Head of caudate nucleus (tissue), 42 donors: ENCODE data around the gene CXCR3.
"Not testable (repeated sequence)": the region's sequence is repeated elsewhere in the genome, so short reads cannot be mapped to it uniquely, and the experiment has no call there.

Source experiments
- DNase-seq, 42 donors: peaks; one replicate each; pipeline versions ENCODE4 v3.0.0 to v3.0.0-alpha.2; 2020 to 2021; ENCODE audit warnings: mixed read lengths in 7 of 42
- intact Hi-C: fragments of 100-400 bp; cut with DNase I; formaldehyde crosslinking; loops from one replicate; pipeline ENCODE4 v1.15.0; 2022

CXCR3 gene

DNA sequence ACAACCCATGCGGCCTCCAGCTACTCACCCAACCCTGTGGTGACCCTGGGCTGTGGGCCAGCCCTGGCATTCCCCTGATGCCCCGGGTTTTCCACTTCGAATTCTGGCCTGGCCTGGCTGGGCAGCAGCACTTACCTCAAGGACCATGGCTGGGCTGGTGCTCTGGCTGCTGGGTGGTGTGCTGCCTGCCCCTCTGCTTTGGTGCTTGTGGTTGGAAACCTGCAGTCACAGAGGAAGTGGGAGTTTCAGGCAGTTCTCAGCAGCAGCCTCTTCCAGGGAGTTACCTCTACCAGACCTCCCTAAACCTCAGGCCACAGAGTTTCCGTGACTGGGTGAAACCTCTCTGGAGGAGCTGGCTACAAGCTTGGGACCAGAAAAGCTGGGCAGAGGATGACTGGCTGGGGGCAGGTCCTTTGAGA, at the start of gene CXCR3:
TSS of gene CXCR3 (minus strand) at position 209 of the 419 bp plus-strand sequence. CDS start at position 147, 62 bp downstream.
- intact Hi-C loops = no loop called here

DNA sequence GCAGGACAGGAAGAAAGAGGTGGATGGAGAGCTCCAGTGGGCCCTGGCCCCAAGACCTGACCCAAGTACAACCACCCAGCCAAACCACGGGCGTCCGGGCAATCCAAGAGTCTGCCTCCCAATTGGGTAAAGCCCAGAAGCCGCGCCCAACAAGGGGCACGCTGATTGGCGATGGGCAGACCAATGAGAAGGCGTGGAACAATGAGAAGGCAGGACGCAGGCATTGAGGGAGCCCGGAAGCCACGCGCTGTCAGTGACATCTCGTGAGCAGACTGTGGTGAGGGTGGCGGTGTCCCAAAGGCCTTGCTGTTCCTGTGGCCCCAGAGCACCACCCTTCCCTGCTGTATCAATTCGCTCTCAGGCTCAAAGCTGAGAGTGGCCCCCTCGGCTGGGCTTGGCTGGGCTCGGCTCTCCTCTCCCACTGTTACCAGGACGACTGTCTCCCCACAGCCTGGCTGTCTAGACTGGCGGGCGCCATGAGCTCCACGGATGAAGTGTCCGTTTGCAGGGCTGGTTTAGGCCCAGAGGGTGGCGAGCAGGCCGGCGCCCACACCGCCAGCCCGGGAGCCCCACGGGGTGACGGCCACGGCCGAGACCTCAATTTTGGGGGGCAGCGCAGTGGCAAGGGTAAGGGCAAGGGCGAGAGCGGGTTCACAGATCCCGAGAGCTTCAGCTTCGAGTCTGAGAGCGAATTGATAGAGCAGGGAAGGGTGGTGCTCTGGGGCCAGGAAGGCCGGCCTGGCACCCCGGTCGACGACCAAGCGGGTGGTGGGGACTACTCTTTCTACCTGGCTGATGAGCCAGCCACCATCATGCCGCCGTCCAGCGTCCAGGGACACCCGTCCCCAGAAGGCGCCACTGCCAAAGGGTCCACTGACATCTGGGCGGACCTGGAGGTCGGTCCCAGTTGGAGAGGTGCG, 49.3 kb upstream of the CXCR3 start, which contains the start of gene LOC101059915:
TSS of gene LOC101059915 (plus strand) at position 219 of the 920 bp plus-strand sequence.
- intact Hi-C loops = no loop called here
- DNase-seq = no peak

More for the DNA sequence above, at the start of gene CXCR3:
- no peak for DNase-seq

- intact Hi-C loops = no loop called here
- DNase-seq = no peak
Observed at GRCh38 chrX:71666240-71667223, 48.2 kb upstream of the CXCR3 start.

DNA sequence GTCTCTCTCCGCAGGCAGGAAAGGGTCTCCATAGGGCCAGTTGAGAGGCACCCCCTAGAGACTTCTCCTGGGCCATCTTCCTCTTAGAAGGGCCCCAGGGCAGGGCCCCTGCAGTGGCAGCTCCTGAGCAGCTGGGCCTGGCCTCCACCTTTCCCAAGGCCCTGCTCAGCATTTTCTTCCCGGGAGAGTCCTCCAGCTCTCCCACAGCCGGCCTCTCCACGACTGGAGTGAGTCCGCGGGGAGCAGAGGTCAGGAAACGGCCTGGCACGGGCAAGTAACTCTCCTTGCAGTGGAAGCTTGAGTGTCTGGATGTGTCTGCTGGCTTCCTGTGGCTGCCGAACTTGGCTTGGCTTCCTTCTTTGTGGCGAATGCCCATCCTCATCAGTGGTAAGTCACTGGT, 47.4 kb upstream of the CXCR3 start:
- no peak for DNase-seq
- intact Hi-C loops = no loop called here

GRCh38 chrX:71664889-71665491, 46.7 kb upstream of the CXCR3 start:
- no peak for DNase-seq
- intact Hi-C loops = no loop called here

GRCh38 chrX:71664202-71664601, 45.9 kb upstream of the CXCR3 start:
- peak in 6 of 42 donors; percentile 3 to 28 (median 14) for DNase-seq
- intact Hi-C loops = not testable (repeated sequence)

DNA sequence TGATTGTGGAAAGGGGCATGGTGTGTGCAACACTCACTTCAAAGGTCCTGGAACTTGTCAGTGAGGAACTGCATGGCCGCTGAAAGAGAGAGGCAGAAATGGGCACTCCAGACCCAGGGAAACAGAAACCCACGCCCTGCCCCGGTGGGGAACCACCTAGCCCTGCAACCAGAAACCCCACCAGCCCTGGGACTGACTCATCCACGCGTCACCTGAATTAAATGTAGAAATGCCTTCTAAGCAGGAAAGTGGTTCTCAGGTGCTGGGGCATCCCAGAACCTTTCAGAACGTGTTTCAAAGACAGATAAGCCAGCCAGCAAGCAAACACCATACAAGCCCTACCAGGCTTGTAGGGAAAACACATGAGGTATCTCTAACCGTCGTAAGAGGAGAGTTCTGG, 44.9 kb upstream of the CXCR3 start:
- DNase-seq, intact Hi-C loops: not testable (repeated sequence)

DNA sequence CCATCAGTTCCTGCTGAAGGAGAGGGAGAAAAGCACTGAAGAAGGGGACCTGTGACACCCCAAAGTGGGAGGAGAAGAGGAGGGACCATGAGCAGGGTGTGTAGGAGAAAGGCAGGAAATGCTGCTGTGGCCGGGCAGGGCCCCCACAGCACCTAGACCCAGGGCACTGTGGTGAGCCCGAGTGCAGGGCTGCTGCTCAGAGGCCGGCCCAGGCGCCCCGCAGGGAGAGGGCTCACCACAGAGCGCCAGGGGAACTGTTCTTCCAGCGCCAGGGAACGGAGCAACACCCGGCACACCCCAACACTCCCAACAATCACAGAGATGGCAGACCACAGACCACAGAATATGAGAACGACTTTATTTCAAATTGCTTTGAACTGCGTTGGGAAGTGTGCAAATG, 44.3 kb upstream of the CXCR3 start:
- DNase-seq, intact Hi-C loops: not testable (repeated sequence)

GRCh38 chrX:71661919-71662318, 43.6 kb upstream of the CXCR3 start:
- intact Hi-C loops = no loop called here
- no peak for DNase-seq

DNA sequence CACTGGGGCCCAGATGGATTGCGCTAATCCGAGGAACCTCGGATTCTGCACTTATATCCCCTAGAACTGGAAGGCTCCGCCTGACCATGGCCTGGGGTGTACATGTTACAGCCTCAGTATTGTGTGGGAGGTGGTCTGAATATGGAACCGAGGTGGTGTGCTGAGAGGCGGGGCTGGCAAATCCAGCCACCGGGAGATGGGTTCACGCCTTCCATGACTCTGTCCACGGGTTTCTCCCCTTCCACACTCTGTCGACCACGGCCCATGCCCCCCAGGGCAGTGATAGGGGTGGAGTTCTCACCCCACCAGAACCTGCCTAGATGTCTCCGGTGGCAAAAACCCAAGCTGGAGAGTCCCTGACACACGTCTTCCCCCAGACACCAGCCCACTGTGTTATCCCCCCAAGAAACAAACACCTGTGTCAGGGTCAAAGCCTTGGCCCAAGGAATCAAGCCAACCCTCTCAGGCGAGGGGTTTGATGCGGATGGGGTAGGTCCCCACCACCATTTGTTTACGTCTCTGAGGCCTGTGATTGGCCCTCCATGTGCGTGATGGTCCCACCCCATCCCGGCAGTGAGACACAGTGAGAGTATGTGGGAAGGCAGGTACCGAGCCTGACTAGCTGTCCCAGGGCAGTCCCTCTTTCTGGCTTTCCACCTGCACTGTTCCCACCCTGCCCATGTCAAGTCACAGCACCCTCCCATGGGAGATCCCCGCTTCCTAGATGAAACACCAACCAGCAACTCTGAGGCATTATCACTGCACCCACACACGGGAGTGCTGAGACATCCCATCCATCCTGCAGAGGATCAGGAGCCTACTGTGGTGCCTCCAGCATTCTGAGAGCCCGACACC, 42.5 kb upstream of the CXCR3 start:
- intact Hi-C loops = no loop called here
- DNase-seq = peak in 7 of 42 donors; percentile 6 to 49 (median 16)

DNA sequence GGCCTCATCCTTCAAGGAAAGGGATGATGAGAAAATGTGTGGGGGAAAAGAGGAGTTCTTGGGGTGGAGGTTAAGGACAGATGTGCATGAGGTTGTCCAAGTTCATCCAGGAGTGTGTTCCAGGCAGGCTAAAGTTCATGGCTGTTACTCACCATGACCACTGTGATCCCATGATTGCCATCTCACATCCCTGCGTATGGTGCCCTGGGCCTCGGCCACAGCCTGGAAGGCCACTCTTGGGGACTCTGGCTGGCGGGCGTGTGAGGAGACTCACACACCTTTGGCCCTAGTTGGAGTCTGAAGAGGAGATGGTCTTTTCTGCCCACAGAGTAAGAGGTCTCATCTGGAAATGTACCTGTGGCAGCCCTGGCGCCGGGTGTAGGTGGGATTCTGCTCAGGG, 41.6 kb upstream of the CXCR3 start:
- no peak for DNase-seq
- intact Hi-C loops = no loop called here

GRCh38 chrX:71659342-71659741, 41.0 kb upstream of the CXCR3 start:
- intact Hi-C loops = no loop called here
- peak in 4 of 42 donors; percentile 1 to 40 (median 24) for DNase-seq

GRCh38 chrX:71657267-71657666, 39.0 kb upstream of the CXCR3 start:
- no peak for DNase-seq
- intact Hi-C loops = no loop called here

DNA sequence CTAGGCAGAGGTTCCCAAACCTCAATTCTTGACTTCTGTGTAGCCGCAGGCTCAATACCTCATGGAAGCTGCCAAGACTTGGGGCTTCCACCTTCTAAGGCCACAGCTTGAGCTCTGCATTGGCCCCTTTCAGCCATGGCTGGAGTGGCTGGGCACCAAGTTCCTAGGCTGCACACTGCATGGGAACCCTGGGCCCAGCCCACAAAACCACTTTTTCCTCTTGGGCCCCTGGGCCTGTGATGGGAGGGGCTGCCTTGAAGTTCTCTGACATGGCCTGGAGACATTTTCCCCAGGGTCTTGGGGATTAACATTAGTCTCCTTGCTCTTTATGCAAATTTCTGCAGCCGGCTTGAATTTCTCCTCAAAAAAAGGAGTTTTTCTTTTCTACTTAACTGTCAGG, 35.0 kb upstream of the CXCR3 start:
- DNase-seq = peak in 1 of 42 donors; percentile 1
- intact Hi-C loops = no loop called here

DNA sequence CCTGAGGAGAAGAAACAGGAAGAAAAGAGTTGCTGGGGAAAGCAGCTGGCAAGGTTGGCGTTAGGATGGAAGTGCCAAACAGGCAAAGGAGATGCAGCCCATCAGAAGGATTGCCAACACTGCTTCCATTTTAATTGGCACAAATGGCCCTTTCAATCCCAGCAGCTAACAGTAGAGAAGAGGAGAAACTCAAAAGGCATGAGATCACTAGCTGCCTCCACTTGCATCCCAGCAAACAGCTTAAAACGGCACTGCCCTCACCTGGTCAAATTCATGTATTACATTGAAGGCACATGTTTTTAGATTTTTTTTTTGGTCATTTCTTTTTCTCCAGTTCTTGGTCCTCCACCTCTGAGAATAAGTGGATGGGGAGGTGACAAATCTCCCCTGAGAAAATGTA, 34.1 kb upstream of the CXCR3 start:
- peak in 29 of 42 donors; percentile 13 to 74 (median 47) for DNase-seq
- intact Hi-C loops = no loop called here

DNA sequence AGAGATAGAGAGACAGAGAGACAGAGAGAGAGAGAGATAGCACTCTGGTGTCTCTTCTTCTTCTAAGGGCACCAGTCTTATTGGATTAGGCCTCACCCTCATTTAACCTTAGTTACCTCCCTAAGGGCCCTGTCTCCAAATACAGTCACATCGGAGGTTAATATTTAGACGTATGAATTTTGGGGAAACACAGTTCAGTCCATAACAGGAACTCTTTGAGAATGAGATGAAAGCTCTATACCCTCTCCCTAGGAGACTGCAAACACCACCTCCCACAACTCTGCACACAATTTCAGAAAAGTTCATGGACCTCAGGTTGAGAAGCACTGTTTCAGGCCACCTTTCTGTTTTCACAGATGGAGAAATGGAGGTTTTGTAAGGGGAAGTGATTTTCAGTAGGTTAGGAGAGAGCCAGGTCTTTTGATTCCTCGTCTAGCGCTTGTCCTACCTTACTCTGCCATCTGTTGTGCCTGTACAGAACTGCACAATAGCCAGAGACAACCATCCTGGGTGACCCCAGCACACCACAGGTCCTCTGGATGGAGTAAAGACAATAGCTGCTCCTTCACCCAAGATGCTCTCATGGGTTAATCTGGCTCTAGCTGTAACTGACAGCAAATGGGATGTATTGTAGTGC, 32.1 kb upstream of the CXCR3 start:
- peak in 1 of 42 donors; percentile 0 for DNase-seq
- intact Hi-C loops = no loop called here

DNA sequence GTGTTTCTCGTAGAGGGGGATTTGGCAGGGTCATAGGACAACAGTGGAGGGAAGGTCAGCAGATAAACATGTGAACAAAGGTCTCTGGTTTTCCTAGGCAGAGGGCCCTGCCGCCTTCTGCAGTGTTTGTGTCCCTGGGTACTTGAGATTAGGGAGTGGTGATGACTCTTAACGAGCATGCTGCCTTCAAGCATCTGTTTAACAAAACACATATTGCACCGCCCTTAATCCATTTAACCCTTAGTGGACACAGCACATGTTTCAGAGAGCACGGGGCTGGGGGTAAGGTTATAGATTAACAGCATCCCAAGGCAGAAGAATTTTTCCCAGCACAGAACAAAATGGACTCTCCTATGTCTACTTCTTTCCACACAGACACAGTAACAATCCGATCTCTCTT, 26.1 kb upstream of the CXCR3 start:
- intact Hi-C loops, DNase-seq: not testable (repeated sequence)

DNA sequence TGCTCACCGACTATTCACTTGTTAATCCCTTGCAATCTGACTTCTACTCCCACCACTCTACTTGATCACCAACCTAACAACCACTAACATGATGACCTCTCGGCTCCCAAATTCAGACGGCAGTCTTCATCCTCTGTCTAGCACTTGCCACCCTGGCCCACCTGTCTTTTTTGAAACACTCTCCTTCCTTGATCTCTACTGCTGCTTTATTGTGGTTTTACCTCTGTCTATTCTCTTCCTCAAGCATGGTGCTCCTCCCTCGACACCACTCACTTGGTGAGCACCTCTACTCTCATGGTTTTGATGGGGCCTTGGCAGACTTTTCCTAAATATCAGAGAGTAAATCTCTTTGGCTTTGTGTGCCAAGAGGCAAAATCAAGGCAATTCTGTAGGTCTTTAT, 21.7 kb upstream of the CXCR3 start:
- no peak for DNase-seq
- intact Hi-C loops = no loop called here
